Smooth muscle cell (in vitro differentiated cells): ENCODE measurements around the gene MAP2K5. TPM values are rescaled to one million over a fixed set of nuclear protein-coding genes. Genes with fewer than 3 reads are reported as not detected.

Experiments
- DNase-seq: peaks from one replicate; lab custom pipeline; 2025; ENCODE audit not compliant: unreplicated experiment; lab: John Stamatoyannopoulos, UW
- H2AFZ ChIP-seq: fragments of 200-600 bp; sonication (generic); 2 replicates; pipeline ENCODE4 v1.6.0; 2016; ENCODE audit warnings: antibody characterized with exemption, low read depth, mild to moderate bottlenecking
- H3F3A ChIP-seq: fragments of 200-600 bp; sonication (generic); 2 replicates; pipeline ENCODE4 v1.6.0; 2017; ENCODE audit warnings: antibody characterized with exemption, low read depth
- H3K27ac ChIP-seq: fragments of 200-600 bp; sonication (generic); 2 replicates; pipeline ENCODE4 v1.5.1; 2016; ENCODE audit warnings: low read depth, mild to moderate bottlenecking
- H3K27me3 ChIP-seq: fragments of 200-600 bp; sonication (generic); 2 replicates; pipeline ENCODE4 v1.6.1; 2016; ENCODE audit warnings: low read depth, mild to moderate bottlenecking
- H3K36me3 ChIP-seq: fragments of 200-600 bp; sonication (generic); 2 replicates; pipeline ENCODE4 v1.5.1; 2016; ENCODE audit warnings: low read depth
- H3K4me1 ChIP-seq: fragments of 200-600 bp; sonication (generic); 2 replicates; pipeline ENCODE4 v1.5.1; 2016; ENCODE audit warnings: low read depth
- H3K4me2 ChIP-seq: fragments of 200-600 bp; sonication (generic); 2 replicates; pipeline ENCODE4 v1.6.0; 2016; ENCODE audit warnings: mild to moderate bottlenecking
- H3K4me3 ChIP-seq: fragments of 200-600 bp; sonication (generic); 2 replicates; pipeline ENCODE4 v1.5.1; 2016; ENCODE audit warnings: mild to moderate bottlenecking
- H3K79me2 ChIP-seq: fragments of 200-600 bp; sonication (generic); 2 replicates; pipeline ENCODE4 v1.6.0; 2016; ENCODE audit warnings: low read depth, mild to moderate bottlenecking
- H3K9ac ChIP-seq: fragments of 200-600 bp; sonication (generic); 2 replicates; pipeline ENCODE4 v1.6.0; 2016; ENCODE audit warnings: low read depth
- H3K9me3 ChIP-seq: fragments of 200-600 bp; sonication (generic); replicated peaks from 2 replicates; pipeline ENCODE4 v1.5.1; 2016; ENCODE audit warnings: low read depth
- H4K20me1 ChIP-seq: fragments of 200-600 bp; sonication (generic); 2 replicates; pipeline ENCODE4 v1.6.0; 2016; ENCODE audit warnings: low read depth
- CTCF ChIP-seq: fragments of 200-600 bp; sonication (generic); IDR thresholded peaks from 2 replicates; pipeline ENCODE4 v1.5.1; 2017; ENCODE audit warnings: borderline replicate concordance, mild to moderate bottlenecking, antibody characterized with exemption; ENCODE audit not compliant: insufficient read depth, poor library complexity, severe bottlenecking
- WGBS: methylation state at CpG from one replicate; pipeline ENCODE4 v1.1.7; 2016; ENCODE audit warnings: low lambda C conversion rate; 5-methylcytosine and 5-hydroxymethylcytosine counted together
- polyA plus RNA-seq: library from polyadenylated mRNA; unstranded; fragments of >200 nt; fragmentation: Nextera tagmentation; extraction: Ambion mirVana; gene quantifications from 2 replicates; pipeline ENCODE4 v1.2.1, GENCODE V29; 2016
- total RNA-seq: library from RNA; depleted of rRNA; stranded (reverse); fragments of >200 nt; gene quantifications from 2 replicates; pipeline ENCODE4 v1.2.3, GENCODE V29; 2014

The MAP2K5 gene
- total and polyA plus RNA-seq, 2 experiments from 2014 or later: 4.4 to 7.4 TPM

- H3K4me2 ChIP-seq: no peak overlapping the region
- peaks cover 12% of the 10 kb centered on the region for H3K27me3 ChIP-seq
- no peaks in the 10 kb centered on the region for H3F3A ChIP-seq
- no peak overlapping the region for H3K9ac ChIP-seq
- no peak overlapping the region for H3K27ac ChIP-seq
- H3K9me3 ChIP-seq: no peaks in the 10 kb centered on the region
- no peaks in the 10 kb centered on the region for H3K79me2 ChIP-seq
- no peak overlapping the region for H3K4me3 ChIP-seq
- no peaks in the 10 kb centered on the region for H3K4me1 ChIP-seq
- no peak for TF ChIP-seq CTCF
- WGBS: 23% methylated on average over 6 of the region's 6 CpGs
- no peaks in the 10 kb centered on the region for H4K20me1 ChIP-seq
- DNase-seq: no peak
- no peak overlapping the region for H2AFZ ChIP-seq
- no peaks in the 10 kb centered on the region for H3K36me3 ChIP-seq
Observed at GRCh38 chr15:67639591-67639990, 97.1 kb downstream of the MAP2K5 start.

GRCh38 chr15:67641453-67641852 is 99.0 kb downstream of the MAP2K5 start:
- H3K79me2 ChIP-seq: no peaks in the 10 kb centered on the region
- H3F3A ChIP-seq: no peaks in the 10 kb centered on the region
- H3K4me2 ChIP-seq: no peak overlapping the region
- no peaks in the 10 kb centered on the region for H4K20me1 ChIP-seq
- no peaks in the 10 kb centered on the region for H3K36me3 ChIP-seq
- H3K4me1 ChIP-seq: no peaks in the 10 kb centered on the region
- H2AFZ ChIP-seq: no peak overlapping the region
- no peak for DNase-seq
- TF ChIP-seq CTCF: no peak
- H3K27ac ChIP-seq: no peak overlapping the region
- no peaks in the 10 kb centered on the region for H3K9me3 ChIP-seq
- H3K27me3 ChIP-seq: peaks cover 12% of the 10 kb centered on the region
- H3K9ac ChIP-seq: no peak overlapping the region
- H3K4me3 ChIP-seq: no peak overlapping the region
- WGBS: 89% methylated on average over 3 of the region's 3 CpGs

GRCh38 chr15:67646847-67647246 is 104.3 kb downstream of the MAP2K5 start:
- H3K27me3 ChIP-seq: no peaks in the 10 kb centered on the region
- no peaks in the 10 kb centered on the region for H3K79me2 ChIP-seq
- no peak overlapping the region for H2AFZ ChIP-seq
- no peaks in the 10 kb centered on the region for H3K36me3 ChIP-seq
- H3K9ac ChIP-seq: no peak overlapping the region
- TF ChIP-seq CTCF: no peak
- WGBS: 95% methylated on average over 2 of the region's 2 CpGs
- no peaks in the 10 kb centered on the region for H4K20me1 ChIP-seq
- H3K4me1 ChIP-seq: no peaks in the 10 kb centered on the region
- DNase-seq: no peak
- H3K4me3 ChIP-seq: no peak overlapping the region
- H3F3A ChIP-seq: no peaks in the 10 kb centered on the region
- no peaks in the 10 kb centered on the region for H3K9me3 ChIP-seq
- no peak overlapping the region for H3K27ac ChIP-seq
- H3K4me2 ChIP-seq: no peak overlapping the region

- 90% methylated on average over 2 of the region's 2 CpGs for WGBS
Observed at GRCh38 chr15:67652586-67652985, 110.1 kb downstream of the MAP2K5 start.

More at GRCh38 chr15:67652586-67652985, 110.1 kb downstream of the MAP2K5 start:
- peaks cover 15% of the 10 kb centered on the region for H3K36me3 ChIP-seq
- no peak overlapping the region for H3K4me2 ChIP-seq
- H3K9ac ChIP-seq: no peak overlapping the region
- no peak overlapping the region for H3K27ac ChIP-seq
- TF ChIP-seq CTCF: no peak
- H3K4me3 ChIP-seq: no peak overlapping the region
- H3K9me3 ChIP-seq: no peaks in the 10 kb centered on the region
- no peaks in the 10 kb centered on the region for H3F3A ChIP-seq
- H2AFZ ChIP-seq: no peak overlapping the region
- no peaks in the 10 kb centered on the region for H3K4me1 ChIP-seq
- no peaks in the 10 kb centered on the region for H4K20me1 ChIP-seq
- H3K79me2 ChIP-seq: no peaks in the 10 kb centered on the region
- no peak for DNase-seq
- H3K27me3 ChIP-seq: no peaks in the 10 kb centered on the region
